Measurements from ENCODE around the gene PAX6.

GRCh38 chr11:31783252-31783651, 27.9 kb downstream of the PAX6 start:
- no peak for TF ChIP-seq POLR2AphosphoS5 (IDR thresholded peaks at IDR 0.05; ENCODE audit: low read depth, low read length)
- no peak for TF ChIP-seq POLR2A (IDR thresholded peaks at IDR 0.05; ENCODE audit: low read depth, low read length)
